T-helper 17 cell (primary cell): ENCODE data around the gene LILRA2. TPM values are rescaled to one million over a fixed set of nuclear protein-coding genes. Genes with fewer than 3 reads are reported as not detected.

Experiments
- ATAC-seq: fragments of 150-1000 bp; cut with Tn5 transposase; 2 replicates; pipeline ENCODE4 v1.10.0; 2021; ENCODE audit warnings: mild to moderate bottlenecking, moderate library complexity
- DNase-seq, 3 donors: peaks; one replicate each; pipeline versions ENCODE4 v3.0.0 to v3.0.0-alpha.2; 2020 to 2021
- H3K9me3 ChIP-seq: one replicate; pipeline ENCODE4 v1.7.0; 2013; ENCODE audit warnings: low read length, mild to moderate bottlenecking; ENCODE audit not compliant: control insufficient read depth, poor library complexity, severe bottlenecking
- H3K27ac Mint-ChIP-seq: one replicate; pipeline ENCODE4 v1.8.0; 2022; ENCODE audit warnings: mild to moderate bottlenecking, moderate library complexity, mixed read lengths
- H3K27me3 Mint-ChIP-seq: one replicate; pipeline ENCODE4 v1.8.0; 2022; ENCODE audit warnings: mixed read lengths
- H3K36me3 Mint-ChIP-seq: one replicate; pipeline ENCODE4 v1.8.0; 2022; ENCODE audit warnings: low read depth, mixed read lengths
- H3K4me1 Mint-ChIP-seq: one replicate; pipeline ENCODE4 v1.8.0; 2022; ENCODE audit warnings: mild to moderate bottlenecking, mixed read lengths
- H3K4me3 Mint-ChIP-seq: one replicate; pipeline ENCODE4 v1.8.0; 2022; ENCODE audit warnings: mild to moderate bottlenecking, moderate library complexity, mixed read lengths
- total RNA-seq, 4 donors: library from RNA in 2 of 4; stranded (reverse) in 2 of 4; gene quantifications; one replicate each; pipeline ENCODE4 v1.2.3 and lab custom pipeline; 2022 to 2026

Gene LILRA2
- total RNA-seq = 1 to 10 TPM in 1 of 2 donors, under 1 TPM in 1; 0.68 to 3.3 TPM
- total RNA-seq (lab: John Stamatoyannopoulos, UW) = 0.12 to 0.15 reads per million in 2 donors

- Mint-ChIP-seq H3K27me3 (peaks cover 46% of the 10 kb centered on the region), H3K4me3 (peak within 1 kb of the TSS; percentile 21), H3K36me3 (no peaks in the 10 kb centered on the region), H3K4me1 (peaks cover 7% of the 10 kb centered on the region), H3K27ac (no peak within 1 kb of the TSS)
- DNase-seq = no peak
- H3K9me3 ChIP-seq = no peaks in the 10 kb centered on the region
- ATAC-seq = no peak
Measured at GRCh38 chr19:54573330-54573872, at the start of gene LILRA2. TSS of gene LILRA2 (plus strand) at chr19:54573790. CDS start at chr19:54573879, 89 bp downstream.

GRCh38 chr19:54525636-54526035 lies 48.0 kb upstream of the LILRA2 start:
- H3K9me3 ChIP-seq = no peaks in the 10 kb centered on the region
- Mint-ChIP-seq H3K4me1 (peaks cover 10% of the 10 kb centered on the region), H3K36me3 (no peaks in the 10 kb centered on the region), H3K27ac (no peak overlapping the region), H3K27me3 (peaks cover 48% of the 10 kb centered on the region), H3K4me3 (no peak overlapping the region)
- DNase-seq (no peak), ATAC-seq (no peak)

GRCh38 chr19:54526972-54527371 lies 46.6 kb upstream of the LILRA2 start:
- Mint-ChIP-seq H3K4me3 (no peak overlapping the region), H3K27ac (no peak overlapping the region), H3K27me3 (peaks cover 41% of the 10 kb centered on the region), H3K4me1 (peaks cover 2% of the 10 kb centered on the region), H3K36me3 (no peaks in the 10 kb centered on the region)
- no peak for ATAC-seq
- no peak for DNase-seq
- H3K9me3 ChIP-seq = no peaks in the 10 kb centered on the region

GRCh38 chr19:54530866-54531265 lies 42.7 kb upstream of the LILRA2 start:
- ATAC-seq (no peak), DNase-seq (no peak)
- H3K9me3 ChIP-seq = no peaks in the 10 kb centered on the region
- H3K27ac Mint-ChIP-seq = no peak overlapping the region
- H3K4me3 Mint-ChIP-seq = no peak overlapping the region
- H3K36me3 Mint-ChIP-seq = no peaks in the 10 kb centered on the region
- H3K4me1 Mint-ChIP-seq = no peaks in the 10 kb centered on the region
- peaks cover 57% of the 10 kb centered on the region for H3K27me3 Mint-ChIP-seq

GRCh38 chr19:54532528-54532927 lies 41.1 kb upstream of the LILRA2 start:
- H3K36me3 Mint-ChIP-seq = no peaks in the 10 kb centered on the region
- no peak overlapping the region for H3K27ac Mint-ChIP-seq
- DNase-seq = no peak
- H3K9me3 ChIP-seq = no peaks in the 10 kb centered on the region
- no peak for ATAC-seq
- H3K4me3 Mint-ChIP-seq = no peak overlapping the region
- no peaks in the 10 kb centered on the region for H3K4me1 Mint-ChIP-seq
- peaks cover 64% of the 10 kb centered on the region for H3K27me3 Mint-ChIP-seq

- no peaks in the 10 kb centered on the region for H3K9me3 ChIP-seq
- Mint-ChIP-seq H3K4me3 (no peak overlapping the region), H3K27me3 (peaks cover 64% of the 10 kb centered on the region), H3K36me3 (no peaks in the 10 kb centered on the region), H3K4me1 (no peaks in the 10 kb centered on the region), H3K27ac (no peak overlapping the region)
- no peak for DNase-seq
- no peak for ATAC-seq
Measured at GRCh38 chr19:54533476-54533875, 40.1 kb upstream of the LILRA2 start.

- peaks cover 58% of the 10 kb centered on the region for H3K27me3 Mint-ChIP-seq
- H3K36me3 Mint-ChIP-seq = no peaks in the 10 kb centered on the region
- no peaks in the 10 kb centered on the region for H3K4me1 Mint-ChIP-seq
- no peaks in the 10 kb centered on the region for H3K9me3 ChIP-seq
- H3K4me3 Mint-ChIP-seq = no peak overlapping the region
- H3K27ac Mint-ChIP-seq = no peak overlapping the region
- DNase-seq (no peak), ATAC-seq (no peak)
Measured at GRCh38 chr19:54534156-54534555, 39.4 kb upstream of the LILRA2 start.

- ATAC-seq (no peak), DNase-seq (no peak)
- H3K4me1 Mint-ChIP-seq = no peaks in the 10 kb centered on the region
- no peak overlapping the region for H3K4me3 Mint-ChIP-seq
- H3K27ac Mint-ChIP-seq = no peak overlapping the region
- peaks cover 55% of the 10 kb centered on the region for H3K27me3 Mint-ChIP-seq
- H3K36me3 Mint-ChIP-seq = no peaks in the 10 kb centered on the region
- H3K9me3 ChIP-seq = no peaks in the 10 kb centered on the region
Measured at GRCh38 chr19:54535601-54536000, 38.0 kb upstream of the LILRA2 start.

- H3K27me3 Mint-ChIP-seq = peaks cover 49% of the 10 kb centered on the region
- no peak overlapping the region for H3K27ac Mint-ChIP-seq
- ATAC-seq (no peak), DNase-seq (no peak)
- H3K4me3 Mint-ChIP-seq = no peak overlapping the region
- H3K4me1 Mint-ChIP-seq = no peaks in the 10 kb centered on the region
- no peaks in the 10 kb centered on the region for H3K9me3 ChIP-seq
- H3K36me3 Mint-ChIP-seq = no peaks in the 10 kb centered on the region
Measured at GRCh38 chr19:54536956-54537355, 36.6 kb upstream of the LILRA2 start.

- DNase-seq (no peak), ATAC-seq (no peak)
- H3K9me3 ChIP-seq = no peaks in the 10 kb centered on the region
- Mint-ChIP-seq H3K4me3 (no peak overlapping the region), H3K27ac (no peak overlapping the region), H3K4me1 (no peaks in the 10 kb centered on the region), H3K36me3 (peaks cover 4% of the 10 kb centered on the region), H3K27me3 (peaks cover 34% of the 10 kb centered on the region)
Measured at GRCh38 chr19:54541712-54542111, 31.9 kb upstream of the LILRA2 start.

- Mint-ChIP-seq H3K4me1 (no peaks in the 10 kb centered on the region), H3K36me3 (peaks cover 4% of the 10 kb centered on the region), H3K4me3 (no peak overlapping the region), H3K27me3 (peaks cover 10% of the 10 kb centered on the region), H3K27ac (no peak overlapping the region)
- DNase-seq (no peak), ATAC-seq (no peak)
- H3K9me3 ChIP-seq = no peaks in the 10 kb centered on the region
Measured at GRCh38 chr19:54548806-54549205, 24.8 kb upstream of the LILRA2 start.

GRCh38 chr19:54549224-54549623 lies 24.4 kb upstream of the LILRA2 start:
- no peaks in the 10 kb centered on the region for H3K9me3 ChIP-seq
- Mint-ChIP-seq H3K27me3 (peaks cover 10% of the 10 kb centered on the region), H3K36me3 (peaks cover 4% of the 10 kb centered on the region), H3K4me3 (no peak overlapping the region), H3K4me1 (no peaks in the 10 kb centered on the region), H3K27ac (no peak overlapping the region)
- ATAC-seq (no peak), DNase-seq (no peak)

- Mint-ChIP-seq H3K4me1 (no peaks in the 10 kb centered on the region), H3K27ac (no peak overlapping the region), H3K36me3 (no peaks in the 10 kb centered on the region), H3K27me3 (peaks cover 13% of the 10 kb centered on the region), H3K4me3 (no peak overlapping the region)
- DNase-seq (no peak), ATAC-seq (no peak)
- H3K9me3 ChIP-seq = no peaks in the 10 kb centered on the region
Measured at GRCh38 chr19:54551293-54551692, 22.3 kb upstream of the LILRA2 start.
